K562 (cell line): ENCODE results near the gene ZDHHC8. TPM values are rescaled to one million over a fixed set of nuclear protein-coding genes. Genes with fewer than 3 reads are reported as not detected.
A peak's percentile ranks its signal among the peaks of the same experiment; 100 is the strongest.

Source experiments
- ARID2 ChIP-seq: fragments of 450-650 bp; IDR thresholded peaks from 2 replicates; pipeline ENCODE4 v1.6.1; 2017; ENCODE audit warnings: antibody characterized with exemption, mild to moderate bottlenecking
- BHLHE40 ChIP-seq: IDR thresholded peaks from 2 replicates; pipeline ENCODE4 v1.6.1; 2011; ENCODE audit warnings: low read length, improper control_type of control experiment
- KDM1A ChIP-seq, 2 experiments: fragments of 450-650 bp; IDR thresholded peaks; 2 replicates each; pipeline ENCODE4 v1.6.1; 2016; ENCODE audit warnings: mild to moderate bottlenecking in 2 of 2
- MYC ChIP-seq, 2 experiments: fragments of 250-450 bp in 1 of 2; sonication (Bioruptor Pico) in 1 of 2; IDR thresholded peaks; 2 replicates each; pipeline versions ENCODE4 v1.5.1 to v1.6.1; 2012 to 2021; ENCODE audit warnings: low read depth in 2 of 2, borderline replicate concordance in 1 of 2, improper control_type of control experiment in 1 of 2, low read length in 1 of 2, mild to moderate bottlenecking in 1 of 2, moderate library complexity in 1 of 2
- NFYB ChIP-seq: IDR thresholded peaks from 2 replicates; pipeline ENCODE4 v1.6.1; 2011; ENCODE audit warnings: mild to moderate bottlenecking, moderate library complexity; ENCODE audit not compliant: insufficient read length; ENCODE audit errors: extremely low read depth
- POLR2G ChIP-seq: fragments of 200-400 bp; formaldehyde crosslinking; IDR thresholded peaks from 2 replicates; pipeline ENCODE4 v1.6.1; 2017; ENCODE audit warnings: low read depth, mild to moderate bottlenecking, antibody characterized with exemption, low read length, moderate library complexity
- STAG1 ChIP-seq: sonication (generic); formaldehyde crosslinking; IDR thresholded peaks from 2 replicates; pipeline ENCODE4 v1.5.0; 2020; ENCODE audit warnings: missing genetic modification reagents, borderline replicate concordance
- TRIM25 ChIP-seq: fragments of 450-650 bp; IDR thresholded peaks from 2 replicates; pipeline ENCODE4 v1.7.0; 2016; ENCODE audit warnings: borderline replicate concordance
- ZBTB7A ChIP-seq: IDR thresholded peaks from 2 replicates; pipeline ENCODE4 v1.6.1; 2011; ENCODE audit warnings: low read depth, mild to moderate bottlenecking, low read length, moderate library complexity, borderline replicate concordance; ENCODE audit not compliant: control insufficient read depth
- ZNF507 ChIP-seq: conservative IDR thresholded peaks from 2 replicates; pipeline ENCODE4 v1.6.1; 2017; ENCODE audit warnings: missing genetic modification characterization, missing compliant biosample characterization
- polyA plus RNA-seq, 8 experiments: library from polyadenylated mRNA; depleted of rRNA in 4 of 8; stranded (reverse) in 5 of 8; unstranded in 3 of 8; fragments of >200 nt; fragmentation: Nextera tagmentation in 2 of 8; fragmentation: Illumina TruSeq in 1 of 8; extraction: Ambion mirVana in 2 of 8; extraction: Trizol in 1 of 8; gene quantifications; 2 replicates each; pipeline versions ENCODE4 v1.2.1 to v1.2.3, GENCODE V29; 2011 to 2014; ENCODE audit warnings: inconsistent platforms in 1 of 8, missing spikeins in 1 of 8
- total RNA-seq, 7 experiments: library from RNA; depleted of rRNA in 6 of 7; stranded (reverse); fragments of >200 nt in 6 of 7; fragmentation: Illumina TruSeq in 2 of 7; extraction: Trizol in 2 of 7; gene quantifications; 2 replicates each; pipeline versions ENCODE4 v1.2.1 to v1.2.3, GENCODE V29; 2011 to 2021; ENCODE audit warnings: low replicate concordance in 1 of 7
- TF ChIP-seq, protein P1 (sequence below): fragments of 450-650 bp; formaldehyde crosslinking; IDR thresholded peaks from 2 replicates; pipeline ENCODE4 v1.4.0; 2020; ENCODE audit warnings: mild to moderate bottlenecking, moderate library complexity
- TF ChIP-seq, protein P2 (sequence below): sonication (generic); formaldehyde crosslinking; IDR thresholded peaks from 2 replicates; pipeline ENCODE4 v1.8.0; 2022; ENCODE audit warnings: missing genetic modification reagents, mild to moderate bottlenecking, borderline replicate concordance
- TF ChIP-seq, protein P3 (sequence below): sonication (generic); formaldehyde crosslinking; IDR thresholded peaks from 2 replicates; pipeline ENCODE4 v1.8.0; 2023; ENCODE audit warnings: missing genetic modification reagents, mild to moderate bottlenecking, borderline replicate concordance
- TF ChIP-seq, protein P4 (sequence below): sonication (generic); formaldehyde crosslinking; IDR thresholded peaks from 2 replicates; pipeline ENCODE4 v1.8.0; 2022; ENCODE audit warnings: mild to moderate bottlenecking, missing genetic modification reagents

The ZDHHC8 gene
- total and polyA plus RNA-seq, 9 of the 15 experiments (the other 6 are each of a cell fraction or from before 2014, with no cell fraction given): 0.04 to 109 (median 16.4) TPM

- no peak for TF ChIP-seq TRIM25
- TF ChIP-seq NFYB: no peak
- TF ChIP-seq, protein P1, sequence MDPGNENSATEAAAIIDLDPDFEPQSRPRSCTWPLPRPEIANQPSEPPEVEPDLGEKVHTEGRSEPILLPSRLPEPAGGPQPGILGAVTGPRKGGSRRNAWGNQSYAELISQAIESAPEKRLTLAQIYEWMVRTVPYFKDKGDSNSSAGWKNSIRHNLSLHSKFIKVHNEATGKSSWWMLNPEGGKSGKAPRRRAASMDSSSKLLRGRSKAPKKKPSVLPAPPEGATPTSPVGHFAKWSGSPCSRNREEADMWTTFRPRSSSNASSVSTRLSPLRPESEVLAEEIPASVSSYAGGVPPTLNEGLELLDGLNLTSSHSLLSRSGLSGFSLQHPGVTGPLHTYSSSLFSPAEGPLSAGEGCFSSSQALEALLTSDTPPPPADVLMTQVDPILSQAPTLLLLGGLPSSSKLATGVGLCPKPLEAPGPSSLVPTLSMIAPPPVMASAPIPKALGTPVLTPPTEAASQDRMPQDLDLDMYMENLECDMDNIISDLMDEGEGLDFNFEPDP (CRISPR knock-in tag): no peak
- TF ChIP-seq MYC (IDR thresholded peaks at IDR 0.05; ENCODE audit: low read depth, low read length): peak; percentile 66; the same call in 1 of the 2 replicates
- TF ChIP-seq MYC (CRISPR knock-in tag; IDR thresholded peaks at IDR 0.05; ENCODE audit: borderline replicate concordance, low read depth): peak; percentile 93
- no peak for TF ChIP-seq ARID2
- TF ChIP-seq, protein P2, sequence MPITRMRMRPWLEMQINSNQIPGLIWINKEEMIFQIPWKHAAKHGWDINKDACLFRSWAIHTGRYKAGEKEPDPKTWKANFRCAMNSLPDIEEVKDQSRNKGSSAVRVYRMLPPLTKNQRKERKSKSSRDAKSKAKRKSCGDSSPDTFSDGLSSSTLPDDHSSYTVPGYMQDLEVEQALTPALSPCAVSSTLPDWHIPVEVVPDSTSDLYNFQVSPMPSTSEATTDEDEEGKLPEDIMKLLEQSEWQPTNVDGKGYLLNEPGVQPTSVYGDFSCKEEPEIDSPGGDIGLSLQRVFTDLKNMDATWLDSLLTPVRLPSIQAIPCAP: no peak
- no peak for TF ChIP-seq STAG1 (CRISPR knock-in tag)
- TF ChIP-seq BHLHE40: peak; percentile 71
- TF ChIP-seq, protein P3, sequence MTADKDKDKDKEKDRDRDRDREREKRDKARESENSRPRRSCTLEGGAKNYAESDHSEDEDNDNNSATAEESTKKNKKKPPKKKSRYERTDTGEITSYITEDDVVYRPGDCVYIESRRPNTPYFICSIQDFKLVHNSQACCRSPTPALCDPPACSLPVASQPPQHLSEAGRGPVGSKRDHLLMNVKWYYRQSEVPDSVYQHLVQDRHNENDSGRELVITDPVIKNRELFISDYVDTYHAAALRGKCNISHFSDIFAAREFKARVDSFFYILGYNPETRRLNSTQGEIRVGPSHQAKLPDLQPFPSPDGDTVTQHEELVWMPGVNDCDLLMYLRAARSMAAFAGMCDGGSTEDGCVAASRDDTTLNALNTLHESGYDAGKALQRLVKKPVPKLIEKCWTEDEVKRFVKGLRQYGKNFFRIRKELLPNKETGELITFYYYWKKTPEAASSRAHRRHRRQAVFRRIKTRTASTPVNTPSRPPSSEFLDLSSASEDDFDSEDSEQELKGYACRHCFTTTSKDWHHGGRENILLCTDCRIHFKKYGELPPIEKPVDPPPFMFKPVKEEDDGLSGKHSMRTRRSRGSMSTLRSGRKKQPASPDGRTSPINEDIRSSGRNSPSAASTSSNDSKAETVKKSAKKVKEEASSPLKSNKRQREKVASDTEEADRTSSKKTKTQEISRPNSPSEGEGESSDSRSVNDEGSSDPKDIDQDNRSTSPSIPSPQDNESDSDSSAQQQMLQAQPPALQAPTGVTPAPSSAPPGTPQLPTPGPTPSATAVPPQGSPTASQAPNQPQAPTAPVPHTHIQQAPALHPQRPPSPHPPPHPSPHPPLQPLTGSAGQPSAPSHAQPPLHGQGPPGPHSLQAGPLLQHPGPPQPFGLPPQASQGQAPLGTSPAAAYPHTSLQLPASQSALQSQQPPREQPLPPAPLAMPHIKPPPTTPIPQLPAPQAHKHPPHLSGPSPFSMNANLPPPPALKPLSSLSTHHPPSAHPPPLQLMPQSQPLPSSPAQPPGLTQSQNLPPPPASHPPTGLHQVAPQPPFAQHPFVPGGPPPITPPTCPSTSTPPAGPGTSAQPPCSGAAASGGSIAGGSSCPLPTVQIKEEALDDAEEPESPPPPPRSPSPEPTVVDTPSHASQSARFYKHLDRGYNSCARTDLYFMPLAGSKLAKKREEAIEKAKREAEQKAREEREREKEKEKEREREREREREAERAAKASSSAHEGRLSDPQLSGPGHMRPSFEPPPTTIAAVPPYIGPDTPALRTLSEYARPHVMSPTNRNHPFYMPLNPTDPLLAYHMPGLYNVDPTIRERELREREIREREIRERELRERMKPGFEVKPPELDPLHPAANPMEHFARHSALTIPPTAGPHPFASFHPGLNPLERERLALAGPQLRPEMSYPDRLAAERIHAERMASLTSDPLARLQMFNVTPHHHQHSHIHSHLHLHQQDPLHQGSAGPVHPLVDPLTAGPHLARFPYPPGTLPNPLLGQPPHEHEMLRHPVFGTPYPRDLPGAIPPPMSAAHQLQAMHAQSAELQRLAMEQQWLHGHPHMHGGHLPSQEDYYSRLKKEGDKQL (CRISPR knock-in tag): no peak
- TF ChIP-seq KDM1A (IDR thresholded peaks at IDR 0.05): no peak
- TF ChIP-seq, protein P4, sequence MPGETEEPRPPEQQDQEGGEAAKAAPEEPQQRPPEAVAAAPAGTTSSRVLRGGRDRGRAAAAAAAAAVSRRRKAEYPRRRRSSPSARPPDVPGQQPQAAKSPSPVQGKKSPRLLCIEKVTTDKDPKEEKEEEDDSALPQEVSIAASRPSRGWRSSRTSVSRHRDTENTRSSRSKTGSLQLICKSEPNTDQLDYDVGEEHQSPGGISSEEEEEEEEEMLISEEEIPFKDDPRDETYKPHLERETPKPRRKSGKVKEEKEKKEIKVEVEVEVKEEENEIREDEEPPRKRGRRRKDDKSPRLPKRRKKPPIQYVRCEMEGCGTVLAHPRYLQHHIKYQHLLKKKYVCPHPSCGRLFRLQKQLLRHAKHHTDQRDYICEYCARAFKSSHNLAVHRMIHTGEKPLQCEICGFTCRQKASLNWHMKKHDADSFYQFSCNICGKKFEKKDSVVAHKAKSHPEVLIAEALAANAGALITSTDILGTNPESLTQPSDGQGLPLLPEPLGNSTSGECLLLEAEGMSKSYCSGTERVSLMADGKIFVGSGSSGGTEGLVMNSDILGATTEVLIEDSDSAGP (CRISPR knock-in tag): no peak
- TF ChIP-seq POLR2G: peak; percentile 43; the same call in 1 of the 2 replicates
- no peak for TF ChIP-seq ZNF507 (tag)
- peak; percentile 79; the same call in 1 of the 2 replicates for TF ChIP-seq ZBTB7A
Observed at GRCh38 chr22:20131859-20132685, 468 bp downstream of the ZDHHC8 start (continued).
